ENCODE measurements around the gene FAM3B.

Gene FAM3B

GRCh38 chr21:41319273-41319672 is 2.7 kb downstream of the FAM3B start:
- DNase-seq: no peak

- no peak for DNase-seq
These were observed 4.8 kb downstream of the FAM3B start for GRCh38 chr21:41321211-41321907.

DNA sequence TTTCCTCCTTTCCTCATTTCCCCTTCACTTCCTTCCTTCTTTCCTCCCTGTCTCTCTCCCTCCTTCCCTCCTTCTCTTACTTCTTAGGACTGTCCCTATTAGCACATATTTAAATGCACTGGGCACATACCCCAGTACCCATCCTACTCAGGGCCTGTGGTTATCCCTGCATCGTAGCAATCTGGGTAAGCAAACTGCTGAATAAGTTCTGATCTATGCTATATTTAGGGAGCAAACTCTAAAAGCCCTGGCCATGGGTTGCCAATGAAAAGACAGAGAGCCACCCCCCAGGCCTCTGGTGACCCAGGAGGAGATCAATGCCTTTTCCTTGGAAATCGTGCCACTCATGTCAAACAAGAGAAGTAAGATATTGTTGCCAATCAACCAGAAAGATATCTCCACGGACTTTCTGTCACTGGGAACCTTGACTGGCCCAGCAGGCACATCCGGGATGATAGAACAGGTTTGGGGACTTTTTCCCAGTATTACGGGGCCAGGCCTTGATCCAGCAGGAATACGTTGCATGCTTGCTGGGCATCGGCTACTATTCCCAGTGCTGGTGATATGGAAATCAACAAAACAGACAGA is 5.4 kb downstream of the FAM3B start:
- no peak for DNase-seq

GRCh38 chr21:41322496-41323382 is 6.1 kb downstream of the FAM3B start:
- DNase-seq: no peak

DNA sequence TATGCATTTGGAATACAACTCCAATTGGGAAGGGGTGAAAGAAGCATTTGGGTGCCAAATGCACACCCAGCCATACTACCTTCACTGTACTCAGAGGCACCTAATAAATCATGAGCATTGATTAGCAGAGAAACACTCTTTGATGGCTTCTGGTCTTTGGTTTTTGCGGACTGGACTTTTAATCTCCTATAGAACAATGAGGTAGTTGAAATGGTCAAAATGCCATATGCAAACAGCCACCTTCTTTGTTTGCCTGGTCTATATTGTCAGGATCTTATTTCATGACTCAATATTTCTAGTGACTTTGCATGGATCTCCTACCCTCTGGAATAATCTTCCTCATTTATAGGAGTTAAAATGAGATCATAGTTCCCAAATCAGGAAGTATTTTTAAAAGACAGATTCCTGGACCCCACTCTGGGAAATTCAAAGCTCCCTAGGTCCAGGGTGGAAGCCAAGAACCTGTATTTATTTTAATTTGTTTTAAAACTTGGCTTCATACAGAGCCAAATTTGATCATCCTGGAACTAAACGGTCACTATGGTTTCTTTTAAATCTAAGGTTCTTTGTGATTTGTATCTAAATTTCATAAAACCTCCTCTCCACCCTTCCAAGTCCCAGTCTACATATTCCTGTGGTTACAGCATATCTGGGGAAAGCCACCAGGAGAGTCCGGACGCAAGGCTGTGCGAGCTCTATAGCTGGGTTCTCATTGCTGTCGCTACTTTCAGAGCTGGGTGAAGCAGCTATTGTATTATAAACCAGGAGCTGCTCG is 8.7 kb downstream of the FAM3B start:
- DNase-seq: no peak

GRCh38 chr21:41326414-41327080 is 9.9 kb downstream of the FAM3B start:
- DNase-seq: no peak

DNA sequence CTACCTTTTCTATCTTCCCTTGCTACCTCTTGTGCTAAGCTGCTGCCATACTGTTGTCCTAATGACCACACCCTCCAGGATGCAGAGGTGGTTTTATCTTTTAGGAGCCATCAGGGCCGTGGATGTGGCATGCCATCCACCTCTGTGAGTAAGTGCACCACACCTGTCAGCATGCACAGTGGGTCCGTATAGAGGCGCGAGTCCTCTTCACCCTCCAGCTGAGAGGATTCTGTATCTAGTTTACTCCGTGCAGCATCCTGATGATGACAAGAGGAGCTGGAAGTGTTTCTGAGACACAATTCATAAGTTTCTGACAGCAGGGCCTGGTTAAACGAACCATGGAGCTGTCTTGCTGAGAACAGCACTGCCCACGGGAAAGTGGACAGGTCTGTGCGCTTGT is 11.2 kb downstream of the FAM3B start:
- no peak for DNase-seq

GRCh38 chr21:41328660-41329607 is 12.3 kb downstream of the FAM3B start:
- no peak for DNase-seq

GRCh38 chr21:41333752-41334151 is 17.2 kb downstream of the FAM3B start:
- DNase-seq: no peak

- DNase-seq: no peak
These were observed 20.9 kb downstream of the FAM3B start for GRCh38 chr21:41337515-41337914.

DNA sequence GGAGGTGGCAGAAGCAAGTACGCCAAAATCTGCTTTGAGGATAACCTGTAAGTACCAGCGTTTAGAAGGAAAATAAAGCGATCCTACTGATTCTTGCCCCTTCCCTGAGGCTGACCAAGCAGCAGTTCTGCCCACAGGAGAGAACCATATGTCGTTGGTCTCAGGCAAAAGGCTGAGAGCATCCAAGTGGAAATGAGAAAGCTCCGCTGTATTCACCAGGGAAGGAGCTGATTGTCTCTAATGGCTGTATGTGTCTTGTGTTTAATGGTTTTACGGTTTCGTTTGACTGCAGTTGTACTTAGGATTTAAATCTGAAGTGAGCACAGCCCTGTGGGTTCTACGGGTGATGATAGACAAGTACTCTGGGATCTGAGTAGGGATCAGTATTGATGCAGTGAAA is 21.9 kb downstream of the FAM3B start:
- DNase-seq: no peak

DNA sequence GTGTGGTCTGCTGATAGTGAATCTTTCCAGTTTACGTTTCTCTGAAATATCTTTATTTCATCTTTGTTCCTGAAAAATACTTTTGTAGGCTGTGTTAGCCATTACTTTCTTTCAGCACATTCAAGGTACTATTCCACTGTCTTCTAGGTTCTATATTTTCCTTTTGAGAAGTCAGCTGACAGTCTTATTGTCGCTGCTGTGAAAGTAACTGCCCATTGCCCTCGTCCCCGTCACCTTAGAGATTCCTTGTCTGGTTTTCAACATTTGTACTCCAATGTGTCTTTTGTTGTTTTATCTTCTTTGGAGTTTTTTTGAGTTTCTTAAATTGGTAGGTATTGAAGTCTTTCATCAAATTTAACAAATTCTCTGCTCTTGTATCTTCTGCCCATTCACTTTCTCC is 25.4 kb downstream of the FAM3B start:
- no peak for DNase-seq

- DNase-seq: no peak
These were observed 27.5 kb downstream of the FAM3B start for GRCh38 chr21:41344146-41344545.

- DNase-seq: no peak
These were observed 28.8 kb downstream of the FAM3B start for GRCh38 chr21:41345356-41345755.

GRCh38 chr21:41345934-41346685 is 29.5 kb downstream of the FAM3B start:
- DNase-seq: no peak

DNA sequence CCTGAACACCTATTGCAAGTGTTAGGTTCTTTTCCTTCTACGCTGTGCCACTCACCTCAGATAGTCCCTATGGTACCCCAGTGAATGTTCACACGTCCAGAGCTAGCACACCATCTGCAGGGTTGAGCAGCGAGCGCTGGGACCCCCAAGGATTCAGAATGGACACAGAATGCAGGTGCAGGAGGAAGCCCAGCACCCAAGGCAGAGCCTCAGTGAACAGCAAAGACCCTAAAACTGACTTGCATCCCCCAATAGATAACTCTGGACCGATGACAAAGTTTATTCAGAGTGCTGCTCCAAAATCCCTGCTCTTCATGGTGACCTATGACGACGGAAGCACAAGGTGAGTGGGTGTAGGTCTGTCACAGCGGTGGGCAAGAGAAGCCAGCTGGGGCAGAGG is 30.2 kb downstream of the FAM3B start:
- DNase-seq: no peak

DNA sequence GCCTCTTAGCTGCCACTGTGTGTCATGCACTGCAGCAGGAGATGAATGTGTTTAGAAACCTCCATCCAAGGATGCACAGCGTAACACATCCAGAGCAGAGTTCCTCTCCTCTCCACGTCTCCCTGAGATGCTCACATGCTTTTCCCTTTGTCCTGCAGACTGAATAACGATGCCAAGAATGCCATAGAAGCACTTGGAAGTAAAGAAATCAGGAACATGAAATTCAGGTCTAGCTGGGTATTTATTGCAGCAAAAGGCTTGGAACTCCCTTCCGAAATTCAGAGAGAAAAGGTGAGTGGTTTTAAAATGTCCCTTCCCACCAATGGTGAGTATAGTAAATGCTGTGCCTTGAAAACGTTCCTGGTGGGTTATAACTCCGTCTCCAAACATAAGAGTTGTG is 31.8 kb downstream of the FAM3B start:
- no peak for DNase-seq

DNA sequence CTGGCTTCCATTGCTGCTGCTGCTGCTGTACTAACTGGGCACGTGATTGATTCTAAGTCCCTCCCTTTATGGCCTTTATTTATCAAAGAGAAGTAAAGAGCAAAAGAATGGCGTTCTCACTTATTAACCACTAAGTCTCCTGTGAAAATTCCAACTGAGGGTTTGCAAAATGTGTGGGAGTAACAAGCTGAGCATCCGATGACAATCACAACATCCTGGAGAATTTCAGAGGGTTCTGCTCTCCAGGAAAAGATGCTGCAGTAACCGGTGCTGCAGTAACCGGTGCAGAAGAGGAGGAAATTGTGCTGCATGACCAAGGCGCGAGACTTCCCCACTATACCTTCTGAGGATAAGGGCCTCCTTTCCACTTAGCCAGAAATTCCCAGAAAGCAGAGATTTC is 32.5 kb downstream of the FAM3B start:
- no peak for DNase-seq

- DNase-seq: no peak
These were observed 33.2 kb downstream of the FAM3B start for GRCh38 chr21:41349619-41350390.
